ENCODE data around the gene EXO1.

- peak; percentile 85 for TF ChIP-seq CTCF (IDR thresholded peaks at IDR 0.05; ENCODE audit: poor library complexity)
- no peak for TF ChIP-seq EZH2 (IDR thresholded peaks at IDR 0.05; ENCODE audit: borderline replicate concordance)
Measured at GRCh38 chr1:241834733-241835377, 13.1 kb upstream of the EXO1 start.
